ENCODE data around the gene ESD.

The ESD gene

GRCh38 chr13:46745706-46746105 lies 51.3 kb downstream of the ESD start:
- DNase-seq = no peak
- H3K79me2 ChIP-seq (ENCODE audit: insufficient read depth, low read length) = no peaks in the 10 kb centered on the region
- no peaks in the 10 kb centered on the region for H3K27me3 ChIP-seq (ENCODE audit: insufficient read depth, low read length, poor library complexity)
- no peak overlapping the region for H3K9ac ChIP-seq (ENCODE audit: low read depth, low read length)
- no peak overlapping the region for H3K4me2 ChIP-seq (ENCODE audit: insufficient read depth, low read length)
- no peak overlapping the region for H3K4me3 ChIP-seq (ENCODE audit: low read depth in 1 of 2, low read length in 2 of 2)
- H3K36me3 ChIP-seq (ENCODE audit: insufficient read depth, low read length) = peaks cover 86% of the 10 kb centered on the region
- ATAC-seq (ENCODE audit: insufficient read depth, low read depth) = no peak
- TF ChIP-seq EZH2 (IDR thresholded peaks at IDR 0.05; ENCODE audit: borderline replicate concordance, low read depth, low read length, severe bottlenecking) (no peak), CTCF (IDR thresholded peaks at IDR 0.05; ENCODE audit: borderline replicate concordance, extremely low read depth, low read length, poor library complexity, severe bottlenecking) (no peak)
- H4K20me1 ChIP-seq (ENCODE audit: insufficient read depth, low read length) = peaks cover 2% of the 10 kb centered on the region; the same call in 1 of the 2 replicates
- H3K27ac ChIP-seq (ENCODE audit: low read length) = no peak overlapping the region
- H3K9me3 ChIP-seq (ENCODE audit: insufficient read depth, low read length, severe bottlenecking) = no peaks in the 10 kb centered on the region
- no peak overlapping the region for H2AFZ ChIP-seq (ENCODE audit: low read depth, low read length)
- H3K4me1 ChIP-seq (ENCODE audit: insufficient read depth, low read length) = peaks cover 15% of the 10 kb centered on the region

- H3K36me3 ChIP-seq (ENCODE audit: insufficient read depth, low read length) = peaks cover 81% of the 10 kb centered on the region
- no peak for DNase-seq
- H2AFZ ChIP-seq (ENCODE audit: low read depth, low read length) = no peak overlapping the region
- no peak overlapping the region for H3K9ac ChIP-seq (ENCODE audit: low read depth, low read length)
- TF ChIP-seq CTCF (IDR thresholded peaks at IDR 0.05; ENCODE audit: borderline replicate concordance, extremely low read depth, low read length, poor library complexity, severe bottlenecking) (no peak), EZH2 (IDR thresholded peaks at IDR 0.05; ENCODE audit: borderline replicate concordance, low read depth, low read length, severe bottlenecking) (no peak)
- peaks cover 2% of the 10 kb centered on the region; the same call in 1 of the 2 replicates for H4K20me1 ChIP-seq (ENCODE audit: insufficient read depth, low read length)
- no peaks in the 10 kb centered on the region for H3K79me2 ChIP-seq (ENCODE audit: insufficient read depth, low read length)
- no peaks in the 10 kb centered on the region for H3K27me3 ChIP-seq (ENCODE audit: insufficient read depth, low read length, poor library complexity)
- H3K4me3 ChIP-seq (ENCODE audit: low read depth in 1 of 2, low read length in 2 of 2) = no peak overlapping the region
- no peak overlapping the region for H3K4me2 ChIP-seq (ENCODE audit: insufficient read depth, low read length)
- H3K9me3 ChIP-seq (ENCODE audit: insufficient read depth, low read length, severe bottlenecking) = no peaks in the 10 kb centered on the region
- ATAC-seq (ENCODE audit: insufficient read depth, low read depth) = no peak
- peaks cover 8% of the 10 kb centered on the region for H3K4me1 ChIP-seq (ENCODE audit: insufficient read depth, low read length)
- H3K27ac ChIP-seq (ENCODE audit: low read length) = no peak overlapping the region
Observed at GRCh38 chr13:46745062-46745461, 51.9 kb downstream of the ESD start.

GRCh38 chr13:46743191-46743590 lies 53.8 kb downstream of the ESD start:
- H3K4me1 ChIP-seq (ENCODE audit: insufficient read depth, low read length) = no peaks in the 10 kb centered on the region
- H3K36me3 ChIP-seq (ENCODE audit: insufficient read depth, low read length) = peaks cover 72% of the 10 kb centered on the region
- H3K4me2 ChIP-seq (ENCODE audit: insufficient read depth, low read length) = no peak overlapping the region
- no peak overlapping the region for H3K9ac ChIP-seq (ENCODE audit: low read depth, low read length)
- H3K79me2 ChIP-seq (ENCODE audit: insufficient read depth, low read length) = no peaks in the 10 kb centered on the region
- DNase-seq (no peak), ATAC-seq (ENCODE audit: insufficient read depth, low read depth) (no peak)
- TF ChIP-seq EZH2 (IDR thresholded peaks at IDR 0.05; ENCODE audit: borderline replicate concordance, low read depth, low read length, severe bottlenecking) (no peak), CTCF (IDR thresholded peaks at IDR 0.05; ENCODE audit: borderline replicate concordance, extremely low read depth, low read length, poor library complexity, severe bottlenecking) (no peak)
- no peak overlapping the region for H3K27ac ChIP-seq (ENCODE audit: low read length)
- no peaks in the 10 kb centered on the region for H3K27me3 ChIP-seq (ENCODE audit: insufficient read depth, low read length, poor library complexity)
- H3K4me3 ChIP-seq (ENCODE audit: low read depth in 1 of 2, low read length in 2 of 2) = no peak overlapping the region
- no peaks in the 10 kb centered on the region for H3K9me3 ChIP-seq (ENCODE audit: insufficient read depth, low read length, severe bottlenecking)
- no peak overlapping the region for H2AFZ ChIP-seq (ENCODE audit: low read depth, low read length)
- no peaks in the 10 kb centered on the region; the same call in 1 of the 2 replicates for H4K20me1 ChIP-seq (ENCODE audit: insufficient read depth, low read length)
